GM21526 (cell line): ENCODE results near the gene TOP2A.

ENCODE experiments used
- ATAC-seq: cut with Tn5 transposase; IDR thresholded peaks from one replicate; pipeline ENCODE4 v1.9.1; 2021; ENCODE audit warnings: moderate library complexity; ENCODE audit not compliant: unreplicated experiment, low FRiP score

TOP2A gene

GRCh38 chr17:40417609-40418427 lies at the start of gene TOP2A:
Gene TOP2A, minus strand, starts transcription at chr17:40417896. Its CDS starts 105 bp downstream, at chr17:40417791.
- ATAC-seq = peak; percentile 92

- ATAC-seq = no peak
Measured at GRCh38 chr17:40467281-40467867, 49.7 kb upstream of the TOP2A start.

DNA sequence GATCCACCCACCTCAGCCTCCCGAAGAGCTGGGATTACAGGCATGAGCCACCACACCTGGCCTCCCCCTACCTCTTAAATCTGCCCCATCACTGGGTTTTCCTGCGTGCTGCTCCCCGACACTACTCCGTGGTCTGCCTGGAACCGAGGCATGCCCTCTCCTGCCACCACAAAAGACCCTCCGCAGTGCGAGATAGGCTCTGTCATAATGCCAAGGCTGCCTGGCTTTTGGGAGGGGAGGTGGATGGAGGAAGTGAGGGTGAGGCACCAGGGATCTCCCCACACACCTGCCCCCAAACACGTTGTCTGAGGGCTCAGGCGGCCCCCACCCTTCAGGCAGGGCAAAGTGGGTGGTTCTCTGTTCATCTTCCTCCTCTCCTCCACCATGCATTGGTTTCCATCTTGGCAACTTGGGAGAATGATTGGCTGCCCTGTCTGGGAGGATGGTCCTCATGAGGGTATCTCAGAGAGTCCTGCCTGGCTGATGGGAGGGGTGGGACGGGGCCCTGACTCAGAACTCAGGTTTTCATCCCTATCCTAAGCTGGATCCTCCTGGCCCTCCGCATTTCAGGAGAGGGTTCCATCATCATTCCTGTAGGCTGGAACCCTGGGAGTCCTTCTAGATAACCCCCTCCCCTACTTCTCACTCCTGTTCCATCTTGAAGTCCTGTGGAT lies 48.7 kb upstream of the TOP2A start:
- ATAC-seq = no peak

DNA sequence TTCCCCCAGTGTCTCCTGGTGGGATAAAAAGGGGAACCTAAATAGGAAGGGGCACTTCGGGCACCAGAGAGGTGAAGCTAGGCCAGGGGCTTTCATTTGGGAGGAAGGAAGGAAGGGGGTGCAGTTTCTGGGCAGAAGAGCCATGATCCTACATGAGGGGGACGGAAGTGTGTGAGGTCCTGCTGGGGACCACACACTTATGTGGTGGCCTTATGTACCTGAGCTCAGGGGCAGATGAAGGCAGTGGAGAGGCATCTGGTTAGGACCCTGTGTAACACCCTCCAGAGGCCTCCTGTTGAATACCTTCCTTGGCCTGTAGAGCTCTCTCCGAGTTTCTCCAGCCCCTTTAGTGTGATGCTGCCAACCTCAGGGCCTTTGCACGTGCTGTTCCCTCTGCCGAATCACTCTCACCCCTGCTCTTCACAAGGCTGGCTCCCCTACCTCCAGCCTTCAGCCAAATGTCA lies 46.7 kb upstream of the TOP2A start:
- ATAC-seq = no peak

DNA sequence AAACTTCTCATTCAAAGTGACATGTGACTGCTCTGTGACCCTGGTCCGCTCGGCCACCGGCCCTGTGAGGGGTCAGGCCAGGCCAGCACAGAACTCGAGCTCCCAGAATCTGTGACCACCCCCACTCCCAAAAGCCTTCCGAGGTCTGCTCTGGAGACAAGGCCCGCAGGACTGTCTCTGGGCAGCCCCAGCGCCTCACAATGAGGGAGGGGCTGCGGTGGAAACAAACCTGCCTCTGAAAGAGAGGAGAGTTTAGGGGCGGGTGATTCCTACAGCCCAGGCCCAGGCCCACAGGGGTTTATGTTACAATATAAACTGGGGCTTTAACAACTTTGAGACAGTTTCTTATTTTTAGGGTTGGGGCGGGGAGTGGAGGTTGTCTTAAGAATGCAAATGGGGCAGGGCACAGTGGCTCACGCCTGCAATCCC lies 45.4 kb upstream of the TOP2A start:
- no peak for ATAC-seq

GRCh38 chr17:40462343-40463121 lies 44.8 kb upstream of the TOP2A start:
- no peak for ATAC-seq

DNA sequence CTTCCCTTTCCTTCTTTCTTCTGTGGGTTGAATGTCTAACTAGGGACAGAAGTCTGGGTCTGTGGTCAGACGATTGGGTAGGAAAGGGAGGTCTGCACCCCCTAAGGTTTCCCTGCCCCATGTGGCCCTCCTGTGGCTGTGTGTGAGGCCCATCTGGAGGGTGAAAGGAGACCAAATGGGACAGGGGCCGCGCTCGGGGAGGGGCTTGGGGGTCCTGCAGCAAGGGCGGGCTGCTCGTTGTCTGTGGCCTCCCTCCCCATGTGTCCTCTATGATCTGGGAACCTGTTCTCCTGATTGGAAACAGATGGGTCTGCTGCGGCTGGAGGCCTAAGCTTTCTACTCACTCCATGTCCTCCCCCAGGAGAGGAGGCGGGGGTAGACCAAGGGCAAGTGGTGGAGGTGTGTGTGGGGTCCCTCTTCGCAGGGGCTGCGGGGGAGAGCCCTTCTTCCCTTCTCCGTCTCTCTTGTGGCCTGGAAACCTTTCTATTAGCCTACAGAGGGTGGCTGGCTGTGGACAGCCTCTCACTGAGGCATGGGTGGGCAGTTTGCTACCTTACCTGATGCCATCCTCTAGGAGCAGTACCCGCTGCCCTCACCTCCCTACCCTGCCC lies 44.1 kb upstream of the TOP2A start:
- ATAC-seq = no peak

- no peak for ATAC-seq
Measured at GRCh38 chr17:40460968-40461731, 43.5 kb upstream of the TOP2A start.

DNA sequence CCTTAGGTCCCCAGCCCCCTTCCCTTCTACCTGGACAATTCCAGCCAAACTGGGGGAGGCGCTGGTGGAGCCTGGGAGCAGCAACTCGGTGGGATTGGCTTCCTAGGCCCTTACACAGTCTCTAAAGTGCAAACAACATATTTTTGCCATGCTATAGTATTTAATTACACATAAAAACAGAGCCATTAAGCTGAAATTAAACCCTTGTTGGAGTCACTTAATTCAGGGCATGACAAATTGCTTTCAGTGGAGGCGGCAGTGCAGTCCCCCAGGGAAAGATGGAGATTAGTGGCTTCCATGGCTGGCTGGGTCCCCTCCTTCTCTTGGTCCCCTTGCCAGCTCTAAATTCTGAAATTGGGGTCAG lies 42.9 kb upstream of the TOP2A start:
- no peak for ATAC-seq

DNA sequence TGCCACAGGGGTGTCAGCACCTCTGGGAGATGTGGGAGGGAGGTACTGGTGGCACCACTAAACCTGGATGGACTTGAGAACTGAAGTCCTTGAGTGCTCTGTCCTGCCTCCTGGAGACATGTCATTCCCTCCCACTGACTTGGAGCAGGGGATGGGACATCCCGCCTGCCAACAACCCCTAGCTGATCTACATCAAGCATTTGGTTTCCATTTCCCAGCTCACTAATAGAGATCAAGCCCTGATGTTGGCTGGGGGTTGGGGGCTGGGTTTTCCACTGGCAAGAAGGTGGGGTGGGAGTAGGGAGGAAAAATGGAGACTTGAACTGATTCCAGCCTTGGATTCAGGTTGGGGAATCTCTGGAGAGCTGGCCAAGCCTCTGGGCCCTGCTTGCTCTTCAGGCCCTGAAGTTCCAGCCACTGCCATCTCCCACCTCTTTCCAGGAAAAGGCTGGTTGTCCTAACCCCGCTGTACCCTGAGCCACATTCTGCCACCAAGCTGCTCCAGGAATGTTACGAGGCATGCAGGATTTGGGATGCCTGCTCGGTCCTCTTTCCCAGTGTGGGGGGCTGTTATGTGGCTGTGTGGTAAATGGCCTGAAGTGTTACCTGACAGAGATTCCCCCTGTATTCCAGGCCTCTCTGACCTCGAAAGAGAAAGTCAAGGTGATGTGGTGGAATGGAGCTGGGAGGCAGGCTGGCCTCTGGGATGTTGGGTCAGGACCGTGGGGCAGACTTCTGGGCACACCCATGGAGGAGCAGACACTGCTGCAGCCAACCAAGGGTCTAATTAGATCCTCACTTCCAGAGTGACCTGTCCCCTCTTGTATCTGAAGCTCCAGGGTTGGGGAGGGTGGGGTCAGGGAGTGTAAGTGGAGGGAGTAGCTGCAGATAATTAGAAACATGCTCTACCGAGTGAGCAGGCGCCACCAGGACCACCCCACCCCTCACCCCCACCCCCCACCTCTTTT lies 42.2 kb upstream of the TOP2A start:
- ATAC-seq = no peak

DNA sequence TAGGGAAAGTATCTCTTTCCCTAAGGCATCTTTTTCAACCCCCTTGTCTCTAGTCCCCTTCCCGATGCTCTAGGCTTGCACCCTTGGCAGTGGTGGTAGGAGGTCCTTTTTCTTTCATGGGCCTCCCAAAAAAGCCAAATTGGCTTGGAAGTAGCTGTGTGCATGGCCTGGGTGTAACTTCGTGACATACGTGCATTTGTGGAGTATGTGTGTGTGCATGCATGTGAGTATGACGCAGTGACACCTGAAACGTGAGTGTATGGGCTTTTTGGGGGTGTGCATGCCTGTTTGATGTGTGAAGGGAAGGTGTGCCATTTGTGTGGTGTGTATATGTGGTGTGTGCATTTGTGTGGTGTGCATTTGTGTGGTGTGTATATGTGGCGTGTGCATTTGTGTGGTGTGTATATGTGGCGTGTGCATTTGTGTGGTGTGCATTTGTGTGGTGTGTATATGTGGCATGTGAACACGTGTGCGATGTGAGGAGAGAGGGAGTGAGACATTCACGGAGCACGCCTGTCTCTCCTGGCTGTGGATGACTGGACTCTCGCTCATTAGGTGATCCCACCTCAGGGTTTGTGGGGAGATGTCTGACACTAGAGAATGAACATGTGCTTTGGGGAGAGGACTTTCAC lies 41.3 kb upstream of the TOP2A start:
- ATAC-seq = no peak

GRCh38 chr17:40457964-40458791 lies 40.5 kb upstream of the TOP2A start:
- ATAC-seq = no peak

- no peak for ATAC-seq
Measured at GRCh38 chr17:40457369-40457768, 39.7 kb upstream of the TOP2A start.

DNA sequence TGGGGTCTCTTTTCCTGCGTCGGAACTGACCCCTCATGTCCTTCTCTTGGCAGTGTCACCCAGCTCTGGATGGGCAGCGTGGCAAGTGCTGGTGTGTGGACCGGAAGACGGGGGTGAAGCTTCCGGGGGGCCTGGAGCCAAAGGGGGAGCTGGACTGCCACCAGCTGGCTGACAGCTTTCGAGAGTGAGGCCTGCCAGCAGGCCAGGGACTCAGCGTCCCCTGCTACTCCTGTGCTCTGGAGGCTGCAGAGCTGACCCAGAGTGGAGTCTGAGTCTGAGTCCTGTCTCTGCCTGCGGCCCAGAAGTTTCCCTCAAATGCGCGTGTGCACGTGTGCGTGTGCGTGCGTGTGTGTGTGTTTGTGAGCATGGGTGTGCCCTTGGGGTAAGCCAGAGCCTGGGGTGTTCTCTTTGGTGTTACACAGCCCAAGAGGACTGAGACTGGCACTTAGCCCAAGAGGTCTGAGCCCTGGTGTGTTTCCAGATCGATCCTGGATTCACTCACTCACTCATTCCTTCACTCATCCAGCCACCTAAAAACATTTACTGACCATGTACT lies 38.8 kb upstream of the TOP2A start:
- no peak for ATAC-seq

DNA sequence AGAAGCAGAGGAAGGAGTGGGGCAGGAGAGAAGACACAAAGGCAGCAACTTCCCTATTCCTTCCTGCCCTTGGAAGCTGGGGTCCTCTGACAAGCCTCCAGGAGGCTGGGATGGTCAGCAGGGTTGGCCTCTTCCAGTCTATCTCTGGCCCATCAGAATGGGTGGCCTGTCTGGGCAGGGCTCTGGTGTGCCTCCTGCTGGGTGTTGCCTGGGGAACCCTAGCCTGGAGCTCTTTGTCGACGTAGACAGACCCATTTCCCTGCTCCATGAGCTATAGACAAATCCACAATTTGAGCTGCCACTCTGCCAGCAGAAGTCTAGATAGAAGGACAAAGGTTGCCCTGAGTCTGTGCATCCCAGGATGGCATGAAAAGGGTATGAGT lies 36.9 kb upstream of the TOP2A start:
- ATAC-seq = no peak

- ATAC-seq = no peak
Measured at GRCh38 chr17:40453881-40454612, 36.4 kb upstream of the TOP2A start.
